Spinal cord (tissue), 10 donors: Measurements from ENCODE around the gene ASXL3. TPM values are rescaled to one million over a fixed set of nuclear protein-coding genes. Genes with fewer than 3 reads are reported as not detected.

ENCODE experiments used
- DNase-seq, 6 donors: peaks; one replicate each; pipeline versions ENCODE4 v3.0.0 to v3.0.0-alpha.2; 2013 to 2015; ENCODE audit warnings: low spot score in 6 of 6, low read depth in 4 of 6
- H3K27ac ChIP-seq: one replicate; pipeline ENCODE4 v1.5.1; 2013; ENCODE audit warnings: low read depth, low read length, control low read depth
- H3K27me3 ChIP-seq: one replicate; pipeline ENCODE4 v1.6.1; 2013; ENCODE audit warnings: low read length; ENCODE audit not compliant: control insufficient read depth, insufficient read depth
- H3K36me3 ChIP-seq: one replicate; pipeline ENCODE4 v1.6.1; 2013; ENCODE audit warnings: low read length; ENCODE audit not compliant: control insufficient read depth, insufficient read depth
- H3K4me1 ChIP-seq: one replicate; pipeline ENCODE4 v1.6.1; 2013; ENCODE audit warnings: low read length; ENCODE audit not compliant: control insufficient read depth, insufficient read depth
- H3K4me3 ChIP-seq: one replicate; pipeline ENCODE4 v1.5.1; 2013; ENCODE audit warnings: low read depth, low read length, control low read depth
- H3K9me3 ChIP-seq: one replicate; pipeline ENCODE4 v1.6.1; 2013; ENCODE audit warnings: low read length; ENCODE audit not compliant: control insufficient read depth, insufficient read depth
- WGBS: methylation state at CpG from one replicate; pipeline ENCODE4 v1.1.5; 2013; ENCODE audit warnings: missing lambda C conversion rate; ENCODE audit not compliant: insufficient coverage; 5-methylcytosine and 5-hydroxymethylcytosine counted together
- polyA plus RNA-seq, 2 donors: library from polyadenylated mRNA; unstranded; fragments of 120-200 nt; gene quantifications; one replicate each; pipeline ENCODE4 v1.2.1, GENCODE V29; 2013; ENCODE audit not compliant: insufficient read length in 2 of 2
- total RNA-seq, 2 donors: library from RNA; depleted of rRNA in 1 of 2; stranded (reverse); fragments of 120-200 nt in 1 of 2; fragments of >200 nt in 1 of 2; gene quantifications; one replicate each; pipeline versions ENCODE4 v1.2.3 to v1.2.4, GENCODE V29; 2013 to 2014
- donor health status: healthy.

Gene ASXL3
- total and polyA plus RNA-seq, 4 donors = 12.1 to 34.2 (median 22.7) TPM

- H3K27ac ChIP-seq = no peak overlapping the region
- H3K4me1 ChIP-seq = no peaks in the 10 kb centered on the region
- H3K36me3 ChIP-seq = no peaks in the 10 kb centered on the region
- 89% methylated on average over 3 of the region's 4 CpGs for WGBS
- H3K9me3 ChIP-seq = no peaks in the 10 kb centered on the region
- H3K27me3 ChIP-seq = no peaks in the 10 kb centered on the region
- no peak for DNase-seq
- H3K4me3 ChIP-seq = no peak overlapping the region
Measured at GRCh38 chr18:33560686-33561370, 17.2 kb upstream of the ASXL3 start.

GRCh38 chr18:33562741-33563140, 15.3 kb upstream of the ASXL3 start:
- H3K27me3 ChIP-seq = no peaks in the 10 kb centered on the region

GRCh38 chr18:33567705-33568104, 10.3 kb upstream of the ASXL3 start:
- no CpG with 5 or more reads among the region's 1 CpG for WGBS
- Histone ChIP-seq H3K4me1 (no peaks in the 10 kb centered on the region), H3K27me3 (no peaks in the 10 kb centered on the region), H3K27ac (no peak overlapping the region), H3K9me3 (peaks cover 3% of the 10 kb centered on the region), H3K4me3 (no peak overlapping the region), H3K36me3 (no peaks in the 10 kb centered on the region)
- no peak for DNase-seq

More at GRCh38 chr18:33562741-33563140, 15.3 kb upstream of the ASXL3 start:
- no peak for DNase-seq
- WGBS = no CpG with 5 or more reads among the region's 1 CpG
- Histone ChIP-seq H3K27ac (no peak overlapping the region), H3K4me1 (no peaks in the 10 kb centered on the region), H3K36me3 (no peaks in the 10 kb centered on the region), H3K4me3 (no peak overlapping the region), H3K9me3 (peaks cover 2% of the 10 kb centered on the region)

GRCh38 chr18:33571998-33572787, 5.8 kb upstream of the ASXL3 start:
- H3K4me3 ChIP-seq = no peak overlapping the region
- no CpG with 5 or more reads among the region's 4 CpGs for WGBS
- H3K27ac ChIP-seq = no peak overlapping the region
- H3K9me3 ChIP-seq = peaks cover 3% of the 10 kb centered on the region
- H3K27me3 ChIP-seq = no peaks in the 10 kb centered on the region
- DNase-seq = peak in 1 of 6 donors; percentile 22
- H3K4me1 ChIP-seq = no peaks in the 10 kb centered on the region
- H3K36me3 ChIP-seq = no peaks in the 10 kb centered on the region

GRCh38 chr18:33573193-33573592, 4.8 kb upstream of the ASXL3 start:
- no peaks in the 10 kb centered on the region for H3K27me3 ChIP-seq
- H3K36me3 ChIP-seq = no peaks in the 10 kb centered on the region
- no peaks in the 10 kb centered on the region for H3K4me1 ChIP-seq
- H3K27ac ChIP-seq = no peak overlapping the region
- H3K4me3 ChIP-seq = no peak overlapping the region
- 50% methylated on average over 1 of the region's 3 CpGs for WGBS
- no peak for DNase-seq
- H3K9me3 ChIP-seq = no peaks in the 10 kb centered on the region

- Histone ChIP-seq H3K27me3 (no peaks in the 10 kb centered on the region), H3K4me3 (no peak overlapping the region), H3K27ac (no peak overlapping the region), H3K4me1 (no peaks in the 10 kb centered on the region), H3K36me3 (no peaks in the 10 kb centered on the region), H3K9me3 (no peaks in the 10 kb centered on the region)
- DNase-seq = peak in 1 of 6 donors; percentile 57
Measured at GRCh38 chr18:33575451-33575850, 2.6 kb upstream of the ASXL3 start.

GRCh38 chr18:33576999-33577646, 896 bp upstream of the ASXL3 start:
- Histone ChIP-seq H3K27me3 (no peaks in the 10 kb centered on the region), H3K4me3 (peak overlapping the region; percentile 92), H3K27ac (peak overlapping the region; percentile 96), H3K9me3 (no peaks in the 10 kb centered on the region), H3K36me3 (no peaks in the 10 kb centered on the region), H3K4me1 (no peaks in the 10 kb centered on the region)
- peak in 2 of 6 donors; percentile 21 to 64 for DNase-seq
- no CpG with 5 or more reads among the region's 5 CpGs for WGBS

GRCh38 chr18:33578518-33579348, 714 bp downstream of the ASXL3 start:
- under 1% methylated on average over 77 of the region's 80 CpGs for WGBS
- Histone ChIP-seq H3K36me3 (no peaks in the 10 kb centered on the region), H3K9me3 (no peaks in the 10 kb centered on the region), H3K27me3 (no peaks in the 10 kb centered on the region), H3K27ac (peak overlapping the region; percentile 92), H3K4me3 (peak overlapping the region; percentile 82), H3K4me1 (no peaks in the 10 kb centered on the region)
- peak in 3 of 6 donors; percentile 76 to 85 (median 79) for DNase-seq
